ENCODE measurements around the gene EIF4E.

Gene EIF4E

GRCh38 chr4:98963538-98964433, 34.9 kb upstream of the EIF4E start:
- in situ Hi-C loops (cut with MboI; ENCODE audit: low sequenced_read_pairs, unreplicated experiment) = no loop called here
- DNase-seq (ENCODE audit: low spot score) = no peak
- TF ChIP-seq CTCF (IDR thresholded peaks at IDR 0.05; ENCODE audit: borderline replicate concordance, control extremely low read depth, extremely low read depth, insufficient read depth, missing control alignments) = no peak

GRCh38 chr4:98961770-98962169, 32.8 kb upstream of the EIF4E start:
- no peak for DNase-seq (ENCODE audit: low spot score)
- in situ Hi-C loops (cut with MboI; ENCODE audit: low sequenced_read_pairs, unreplicated experiment) = no loop called here
- no peak for TF ChIP-seq CTCF (IDR thresholded peaks at IDR 0.05; ENCODE audit: borderline replicate concordance, control extremely low read depth, extremely low read depth, insufficient read depth, missing control alignments)

GRCh38 chr4:98959411-98959810, 30.5 kb upstream of the EIF4E start:
- DNase-seq (ENCODE audit: low spot score) = no peak
- no peak for TF ChIP-seq CTCF (IDR thresholded peaks at IDR 0.05; ENCODE audit: borderline replicate concordance, control extremely low read depth, extremely low read depth, insufficient read depth, missing control alignments)
- in situ Hi-C loops (cut with MboI; ENCODE audit: low sequenced_read_pairs, unreplicated experiment) = no loop called here

- TF ChIP-seq CTCF (IDR thresholded peaks at IDR 0.05; ENCODE audit: borderline replicate concordance, control extremely low read depth, extremely low read depth, insufficient read depth, missing control alignments) = no peak
- in situ Hi-C loops (cut with MboI; ENCODE audit: low sequenced_read_pairs, unreplicated experiment) = no loop called here
- DNase-seq (ENCODE audit: low spot score) = no peak
Measured at GRCh38 chr4:98958065-98958464, 29.1 kb upstream of the EIF4E start.

- no peak for TF ChIP-seq CTCF (IDR thresholded peaks at IDR 0.05; ENCODE audit: borderline replicate concordance, control extremely low read depth, extremely low read depth, insufficient read depth, missing control alignments)
Measured at GRCh38 chr4:98955229-98955628, 26.3 kb upstream of the EIF4E start.

GRCh38 chr4:98951710-98952109, 22.8 kb upstream of the EIF4E start:
- DNase-seq (ENCODE audit: low spot score) = no peak
- in situ Hi-C loops (cut with MboI; ENCODE audit: low sequenced_read_pairs, unreplicated experiment) = no loop called here
- TF ChIP-seq CTCF (IDR thresholded peaks at IDR 0.05; ENCODE audit: borderline replicate concordance, control extremely low read depth, extremely low read depth, insufficient read depth, missing control alignments) = no peak

More at GRCh38 chr4:98955229-98955628, 26.3 kb upstream of the EIF4E start:
- in situ Hi-C loops (cut with MboI; ENCODE audit: low sequenced_read_pairs, unreplicated experiment) = no loop called here
- DNase-seq (ENCODE audit: low spot score) = no peak
